Left ventricle myocardium inferior (tissue), 1 donor: ENCODE data around the gene LDLRAD3. TPM values are rescaled to one million over a fixed set of nuclear protein-coding genes. Genes with fewer than 3 reads are reported as not detected.

Experiments
- DNase-seq: peaks from one replicate; pipeline ENCODE4 v3.0.0-alpha.2; 2020
- H3K27ac ChIP-seq: fragments of 200-600 bp; replicated peaks from 2 replicates; pipeline ENCODE4 v1.8.0; 2021
- H3K27me3 ChIP-seq: fragments of 200-600 bp; 2 replicates; pipeline ENCODE4 v1.8.0; 2021; ENCODE audit warnings: low read depth
- H3K36me3 ChIP-seq: fragments of 200-600 bp; 2 replicates; pipeline ENCODE4 v1.8.0; 2021
- H3K4me1 ChIP-seq: fragments of 200-600 bp; 2 replicates; pipeline ENCODE4 v1.8.0; 2021
- H3K4me3 ChIP-seq: fragments of 200-600 bp; 2 replicates; pipeline ENCODE4 v1.8.0; 2021; ENCODE audit warnings: mild to moderate bottlenecking, moderate library complexity
- H3K9me3 ChIP-seq: fragments of 200-600 bp; replicated peaks from 2 replicates; pipeline ENCODE4 v1.8.0; 2021
- intact Hi-C: fragments of 100-400 bp; cut with micrococcal nuclease; formaldehyde crosslinking; loops from one replicate; pipeline ENCODE4 v1.11.0; 2022
- total RNA-seq: library from RNA; stranded (reverse); fragmentation: NEBNext Ultra II Directional; extraction: Animal tissue kit (Norgen Biotek cat#: 25700); gene quantifications from one replicate; pipeline ENCODE4 v1.2.1, GENCODE V29; 2021
- TF ChIP-seq, protein P1 (sequence below): fragments of 200-600 bp; IDR thresholded peaks from 2 replicates; pipeline ENCODE4 v1.8.0; 2021; ENCODE audit warnings: antibody characterized with exemption, mild to moderate bottlenecking, borderline replicate concordance
- donor health status: DM: no; HTN: yes; CAD: no; lungs with severe emphysema.

LDLRAD3 gene
- total RNA-seq, 1 donor from 2014 or later = 1.0 TPM

DNA sequence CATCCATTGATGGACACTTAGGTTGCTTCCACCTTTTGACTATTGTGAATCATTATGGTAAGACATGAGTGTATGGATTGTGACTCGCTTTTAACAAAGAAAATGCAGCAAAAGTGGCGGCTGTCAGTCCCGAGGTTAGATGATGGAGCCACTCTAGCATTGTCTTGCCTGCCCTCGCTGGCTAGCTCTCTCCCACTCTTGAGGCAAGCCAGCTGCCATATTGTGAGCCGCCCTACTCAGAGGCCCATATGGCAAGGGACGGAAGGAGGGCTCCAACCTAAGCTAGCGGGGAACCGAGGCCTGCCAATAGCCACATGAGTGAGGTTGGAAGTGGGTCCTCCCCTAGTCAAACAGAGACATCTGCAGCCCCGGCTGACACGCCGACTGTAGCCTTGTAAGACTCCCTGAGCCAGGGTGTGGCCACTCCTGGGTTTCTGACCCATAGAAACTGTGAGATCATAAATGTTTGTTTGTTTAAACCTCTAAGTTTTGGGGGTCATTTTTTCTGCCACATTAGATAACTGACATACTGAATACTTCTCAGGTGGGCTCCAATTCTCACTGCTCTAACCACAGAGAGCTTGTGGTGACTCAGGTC is 160.2 kb downstream of the LDLRAD3 start:
- Histone ChIP-seq H3K9me3 (peaks cover 3% of the 10 kb centered on the region), H3K27me3 (peaks cover 65% of the 10 kb centered on the region), H3K27ac (no peak overlapping the region), H3K36me3 (no peaks in the 10 kb centered on the region), H3K4me3 (no peak overlapping the region), H3K4me1 (peaks cover 14% of the 10 kb centered on the region)
- TF ChIP-seq, protein P1, sequence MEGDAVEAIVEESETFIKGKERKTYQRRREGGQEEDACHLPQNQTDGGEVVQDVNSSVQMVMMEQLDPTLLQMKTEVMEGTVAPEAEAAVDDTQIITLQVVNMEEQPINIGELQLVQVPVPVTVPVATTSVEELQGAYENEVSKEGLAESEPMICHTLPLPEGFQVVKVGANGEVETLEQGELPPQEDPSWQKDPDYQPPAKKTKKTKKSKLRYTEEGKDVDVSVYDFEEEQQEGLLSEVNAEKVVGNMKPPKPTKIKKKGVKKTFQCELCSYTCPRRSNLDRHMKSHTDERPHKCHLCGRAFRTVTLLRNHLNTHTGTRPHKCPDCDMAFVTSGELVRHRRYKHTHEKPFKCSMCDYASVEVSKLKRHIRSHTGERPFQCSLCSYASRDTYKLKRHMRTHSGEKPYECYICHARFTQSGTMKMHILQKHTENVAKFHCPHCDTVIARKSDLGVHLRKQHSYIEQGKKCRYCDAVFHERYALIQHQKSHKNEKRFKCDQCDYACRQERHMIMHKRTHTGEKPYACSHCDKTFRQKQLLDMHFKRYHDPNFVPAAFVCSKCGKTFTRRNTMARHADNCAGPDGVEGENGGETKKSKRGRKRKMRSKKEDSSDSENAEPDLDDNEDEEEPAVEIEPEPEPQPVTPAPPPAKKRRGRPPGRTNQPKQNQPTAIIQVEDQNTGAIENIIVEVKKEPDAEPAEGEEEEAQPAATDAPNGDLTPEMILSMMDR = no peak
- no peak for DNase-seq
- intact Hi-C loops = no loop called here

DNA sequence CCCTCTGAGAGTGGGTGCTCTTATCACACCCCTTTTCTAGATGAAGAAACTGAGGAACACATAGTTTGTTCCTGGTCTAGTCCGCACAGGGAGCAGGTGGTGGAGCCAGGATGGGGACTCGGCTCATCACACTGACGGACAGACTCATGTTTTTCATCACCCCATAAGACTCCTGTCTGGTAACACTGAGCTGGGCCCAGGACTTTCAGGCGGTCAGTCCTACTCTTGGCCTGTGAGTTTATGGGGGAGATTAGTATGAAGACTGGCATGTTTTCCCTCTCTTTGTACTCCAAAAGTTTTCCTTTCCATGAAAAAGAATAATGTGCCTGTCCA is 160.8 kb downstream of the LDLRAD3 start:
- no peaks in the 10 kb centered on the region for H3K36me3 ChIP-seq
- H3K27ac ChIP-seq = no peak overlapping the region
- H3K27me3 ChIP-seq = peaks cover 69% of the 10 kb centered on the region
- no peak overlapping the region for H3K4me3 ChIP-seq
- TF ChIP-seq, protein P1 = no peak
- intact Hi-C loops = no loop called here
- H3K9me3 ChIP-seq = peaks cover 3% of the 10 kb centered on the region
- no peak for DNase-seq
- H3K4me1 ChIP-seq = peaks cover 14% of the 10 kb centered on the region

DNA sequence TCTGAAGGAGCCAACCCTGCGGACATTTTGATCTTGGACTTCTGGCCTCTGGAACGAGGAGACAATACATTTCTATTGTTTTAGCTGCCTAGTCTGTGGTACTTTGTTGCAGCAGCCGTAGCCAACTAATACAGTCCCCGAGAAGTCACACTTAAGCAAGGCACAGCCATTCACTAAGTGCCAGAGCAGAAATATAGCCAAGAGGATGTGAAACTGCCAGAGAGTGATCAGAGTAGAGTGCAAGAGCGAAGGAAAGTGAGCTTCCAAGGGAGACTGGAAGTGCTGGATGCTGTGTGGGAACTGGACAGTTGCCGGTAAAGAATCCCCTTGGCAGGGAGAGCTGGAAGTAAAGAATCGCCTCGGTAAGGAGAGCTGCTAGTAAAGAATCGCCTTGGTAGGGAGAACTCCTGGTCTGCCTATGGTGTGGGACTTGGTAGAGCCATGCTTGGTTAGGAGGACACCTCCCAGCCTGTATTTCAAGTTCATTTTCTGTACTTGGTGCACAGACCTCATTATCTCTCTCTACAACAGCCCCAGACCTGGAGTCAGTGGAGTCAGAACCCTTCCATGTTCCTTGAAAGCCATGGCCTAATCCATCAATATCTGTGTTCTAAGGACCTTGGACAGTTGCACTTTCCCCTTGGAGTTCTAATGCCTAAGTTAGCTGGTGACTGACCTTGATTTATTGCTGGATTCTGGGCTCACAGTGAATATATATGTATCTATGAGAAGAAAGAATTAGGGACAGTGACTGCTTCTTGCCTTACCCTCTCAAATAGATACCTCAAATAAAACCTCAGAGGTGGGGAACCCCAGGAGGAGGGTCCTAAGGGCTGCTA is 162.1 kb downstream of the LDLRAD3 start:
- TF ChIP-seq, protein P1 = no peak
- H3K27ac ChIP-seq = no peak overlapping the region
- peaks cover 14% of the 10 kb centered on the region for H3K4me1 ChIP-seq
- H3K9me3 ChIP-seq = peaks cover 3% of the 10 kb centered on the region
- H3K36me3 ChIP-seq = no peaks in the 10 kb centered on the region
- H3K4me3 ChIP-seq = no peak overlapping the region
- DNase-seq = no peak
- intact Hi-C loops = no loop called here
- peaks cover 70% of the 10 kb centered on the region for H3K27me3 ChIP-seq

DNA sequence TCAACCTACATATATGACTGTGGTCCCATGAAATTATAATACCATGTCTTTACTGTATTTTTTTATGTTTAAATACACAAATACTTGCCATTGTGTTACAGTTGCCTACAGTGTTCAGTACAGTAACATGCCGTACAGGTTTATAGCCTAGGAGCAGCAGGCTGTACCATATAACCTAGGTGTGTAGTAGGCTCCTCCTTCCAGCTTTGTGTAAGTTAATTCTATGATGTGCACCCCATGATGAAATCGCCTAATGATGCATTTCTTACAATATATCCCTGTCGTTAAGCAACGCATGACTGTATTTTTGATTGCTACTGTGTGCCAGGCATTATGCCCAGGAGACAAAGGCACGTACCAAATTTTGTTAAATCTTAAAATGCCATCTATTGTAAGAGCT is 163.7 kb downstream of the LDLRAD3 start:
- Histone ChIP-seq H3K4me3 (no peak overlapping the region), H3K27ac (no peak overlapping the region), H3K4me1 (peaks cover 14% of the 10 kb centered on the region), H3K9me3 (peaks cover 3% of the 10 kb centered on the region), H3K27me3 (peaks cover 83% of the 10 kb centered on the region), H3K36me3 (no peaks in the 10 kb centered on the region)
- intact Hi-C loops = no loop called here
- no peak for DNase-seq
- TF ChIP-seq, protein P1 = no peak

DNA sequence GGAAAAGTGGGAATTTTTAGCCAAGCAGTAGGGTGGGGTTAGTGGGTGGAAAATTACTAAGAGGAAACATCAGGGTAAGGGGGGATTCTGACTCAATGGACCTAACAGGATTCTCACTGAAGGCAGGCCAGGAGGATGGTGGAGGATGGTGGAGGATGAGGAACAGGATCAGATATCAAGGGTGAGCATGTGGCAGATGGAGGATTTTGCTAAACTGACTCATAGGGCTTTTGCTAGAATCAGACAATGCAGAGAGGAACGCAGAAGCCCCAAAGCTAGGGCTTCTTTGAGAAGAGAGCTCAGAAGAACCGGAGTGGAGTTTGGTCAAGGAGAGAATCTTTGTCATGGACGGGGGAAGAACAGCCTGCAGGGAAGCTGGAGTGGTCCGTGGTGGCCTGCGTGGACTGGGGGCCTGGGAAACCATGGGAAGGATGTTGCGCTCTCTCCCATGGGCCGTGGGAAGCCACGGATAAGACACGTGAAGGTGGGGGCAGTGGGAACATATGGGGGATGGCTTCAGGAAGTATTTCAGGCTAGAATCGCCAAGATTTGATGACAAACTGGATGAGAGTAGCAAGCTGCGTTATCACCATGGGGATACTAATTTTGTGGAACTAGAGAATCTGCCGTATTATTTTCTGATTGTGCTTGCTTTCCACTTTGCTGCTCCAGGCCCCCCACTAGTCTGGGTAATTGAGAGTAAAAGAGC is 165.2 kb downstream of the LDLRAD3 start:
- Histone ChIP-seq H3K27ac (peak overlapping the region; percentile 19), H3K36me3 (no peaks in the 10 kb centered on the region), H3K4me1 (peaks cover 14% of the 10 kb centered on the region), H3K27me3 (peaks cover 87% of the 10 kb centered on the region), H3K4me3 (no peak overlapping the region), H3K9me3 (peaks cover 17% of the 10 kb centered on the region)
- TF ChIP-seq, protein P1 = no peak
- no peak for DNase-seq
- intact Hi-C loops = no loop called here
